Fibroblast of skin of abdomen (primary cell): ENCODE results near the gene PDCD11.

ENCODE experiments used
- DNase-seq: peaks from one replicate; pipeline ENCODE4 v3.0.0-alpha.2; 2013

Gene PDCD11

GRCh38 chr10:103451831-103452505, 55.5 kb downstream of the PDCD11 start, which contains the start of gene CALHM2:
Gene CALHM2, minus strand, starts transcription at chr10:103452370. Its CDS starts 2,429 bp downstream, at chr10:103449941.
- peak; percentile 53 for DNase-seq

GRCh38 chr10:103452506-103453230, 56.2 kb downstream of the PDCD11 start:
- DNase-seq = no peak

- DNase-seq = no peak
Measured at GRCh38 chr10:103454026-103454425, 57.6 kb downstream of the PDCD11 start.

DNA sequence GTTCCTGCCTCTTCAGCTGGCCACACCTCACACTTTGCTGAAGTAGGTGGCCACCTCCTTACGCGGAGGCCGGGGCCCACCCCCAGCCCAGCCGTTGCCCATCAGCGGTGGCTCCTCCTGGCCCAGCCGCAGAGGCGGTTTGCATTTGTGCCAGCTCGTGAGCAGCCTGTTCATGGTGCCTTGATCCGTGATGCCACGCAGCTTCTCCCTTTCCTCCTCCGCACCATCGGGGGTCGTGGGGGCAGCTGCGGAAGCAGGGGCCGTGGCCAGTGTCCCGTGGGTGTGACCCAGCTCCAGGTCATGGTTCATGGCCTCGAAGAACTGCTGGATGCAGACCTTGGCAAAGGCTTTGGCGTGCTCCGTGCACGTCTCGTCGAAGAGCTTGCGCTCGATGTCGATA, 58.8 kb downstream of the PDCD11 start:
- DNase-seq = no peak

GRCh38 chr10:103456074-103456660, 59.7 kb downstream of the PDCD11 start:
- DNase-seq = no peak

DNA sequence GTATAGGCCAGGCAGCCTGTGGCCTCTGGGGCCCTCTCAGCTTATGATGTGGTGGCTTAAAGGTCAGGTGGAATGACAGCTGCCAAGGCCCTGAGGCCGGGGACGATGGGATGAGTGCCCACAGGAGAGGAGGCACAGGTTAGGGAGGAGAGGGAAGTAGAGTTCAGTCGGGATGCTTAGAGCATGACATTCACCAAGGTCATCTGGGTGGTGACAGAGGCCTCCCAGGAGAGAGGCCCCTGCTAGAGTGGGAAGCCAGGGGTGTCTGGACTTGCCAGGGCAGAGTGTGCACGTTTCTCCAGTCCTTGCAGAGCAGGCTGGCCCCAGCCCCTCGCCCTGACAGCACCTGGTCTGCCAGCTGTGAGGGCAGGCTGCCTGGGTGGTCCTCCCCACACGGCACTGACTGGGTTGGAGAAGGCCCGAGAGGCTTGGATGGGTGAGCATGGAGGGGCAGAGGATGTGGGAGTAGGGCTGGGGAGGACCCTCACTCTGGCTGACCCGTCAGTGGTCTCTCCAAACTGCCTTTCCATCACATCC, 60.8 kb downstream of the PDCD11 start:
- no peak for DNase-seq

DNA sequence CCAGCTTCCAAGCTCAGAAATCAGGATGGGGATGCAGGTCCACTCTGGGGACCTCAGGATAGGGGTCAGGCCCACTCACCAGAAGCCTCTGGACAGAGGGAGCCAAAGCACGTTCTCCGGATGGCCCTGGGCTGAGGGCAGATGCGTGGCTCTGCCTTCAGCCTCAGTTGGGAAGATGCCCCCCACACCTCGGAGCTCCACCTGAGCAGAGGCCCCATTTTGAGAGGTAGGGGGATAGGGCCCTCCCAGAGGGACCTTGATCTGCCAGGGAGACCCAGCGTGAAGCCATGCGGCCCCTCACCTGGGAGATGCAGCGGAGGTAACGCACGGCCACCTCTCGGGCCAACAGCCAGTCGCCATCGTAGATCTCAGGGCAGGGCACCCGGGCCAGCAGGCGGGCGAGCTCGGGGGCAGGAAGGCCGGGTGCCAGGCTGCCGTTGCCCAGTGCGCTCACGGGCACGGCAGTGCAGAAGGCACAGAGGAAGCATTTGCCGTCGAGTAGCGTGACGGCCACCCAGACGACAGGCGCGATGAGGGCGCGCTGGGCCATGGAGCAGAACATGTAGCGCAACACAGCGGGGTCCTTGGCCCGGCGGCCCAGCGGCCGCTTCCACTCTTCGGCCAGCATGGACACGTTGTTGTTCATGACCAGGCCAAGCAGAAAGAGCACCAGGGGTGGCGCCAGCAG, 61.6 kb downstream of the PDCD11 start:
- no peak for DNase-seq

GRCh38 chr10:103458720-103459119, 62.3 kb downstream of the PDCD11 start, which contains the start of gene CALHM1:
Gene CALHM1, minus strand, starts transcription at chr10:103458900. Its CDS starts 149 bp downstream, at chr10:103458751.
- no peak for DNase-seq

GRCh38 chr10:103459615-103460014, 63.2 kb downstream of the PDCD11 start:
- no peak for DNase-seq

DNA sequence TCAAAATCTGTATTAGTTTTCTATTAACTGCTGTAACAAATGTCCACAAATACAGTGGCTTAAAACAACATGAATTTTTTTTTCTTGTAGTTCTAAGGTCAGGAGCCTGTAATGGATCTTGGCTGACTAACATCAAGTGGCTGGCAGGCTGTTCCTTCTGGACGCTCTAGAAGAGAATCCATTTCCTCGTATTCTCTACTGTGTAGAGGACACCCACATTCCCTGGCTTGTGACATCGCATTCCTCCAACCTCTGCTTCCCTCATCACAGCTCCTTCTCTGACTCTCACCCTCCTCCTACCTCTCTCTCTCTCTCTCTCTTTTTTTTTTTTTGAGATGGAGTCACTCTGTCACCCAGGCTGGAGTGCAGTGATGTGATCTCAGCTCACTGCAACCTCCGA, 67.1 kb downstream of the PDCD11 start:
- DNase-seq = no peak

GRCh38 chr10:103465411-103466179, 69.2 kb downstream of the PDCD11 start:
- DNase-seq = no peak

DNA sequence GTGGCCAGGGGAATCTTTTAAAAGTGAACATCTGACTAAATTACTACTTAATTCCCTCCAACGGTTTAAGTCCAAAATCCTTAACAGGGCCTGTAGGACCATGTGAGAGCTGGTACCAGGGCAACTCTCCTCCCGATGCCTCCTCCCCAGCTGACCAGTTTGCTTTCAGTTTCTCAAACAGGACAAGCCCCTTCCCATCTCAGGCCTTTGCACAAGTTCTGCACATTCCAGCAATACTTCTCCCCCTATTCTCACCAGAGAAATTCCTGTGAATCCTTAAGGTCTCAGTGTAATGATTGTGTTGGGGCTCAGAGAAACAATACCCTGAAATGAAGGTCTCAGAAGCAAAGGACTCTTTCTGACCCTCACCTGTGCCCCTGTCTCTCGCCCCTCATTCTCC, 70.3 kb downstream of the PDCD11 start:
- peak; percentile 42 for DNase-seq

GRCh38 chr10:103467406-103467805, 71.0 kb downstream of the PDCD11 start:
- DNase-seq = no peak

DNA sequence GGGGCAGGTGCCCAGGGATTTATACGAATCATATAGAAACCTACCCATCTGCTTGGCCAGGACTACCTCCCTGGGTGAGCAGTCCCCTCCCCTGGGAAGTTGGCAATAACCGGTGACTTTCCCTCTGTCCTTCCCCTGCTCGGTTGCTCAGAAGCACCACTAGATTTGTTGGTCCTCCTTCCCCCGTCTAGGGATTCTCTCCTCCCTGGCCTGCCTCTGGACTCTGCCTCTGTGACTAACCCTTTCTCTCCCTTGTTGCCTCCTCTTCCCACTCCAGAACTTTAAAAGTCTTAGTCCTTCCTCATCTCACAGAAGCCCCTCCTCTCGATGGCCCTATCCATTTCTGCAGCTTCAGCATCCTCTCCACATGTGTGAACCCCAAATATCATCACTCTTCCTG, 72.8 kb downstream of the PDCD11 start:
- no peak for DNase-seq

GRCh38 chr10:103470761-103471653, 74.6 kb downstream of the PDCD11 start:
- DNase-seq = peak; percentile 40

- DNase-seq = no peak
Measured at GRCh38 chr10:103472005-103472404, 75.6 kb downstream of the PDCD11 start.

DNA sequence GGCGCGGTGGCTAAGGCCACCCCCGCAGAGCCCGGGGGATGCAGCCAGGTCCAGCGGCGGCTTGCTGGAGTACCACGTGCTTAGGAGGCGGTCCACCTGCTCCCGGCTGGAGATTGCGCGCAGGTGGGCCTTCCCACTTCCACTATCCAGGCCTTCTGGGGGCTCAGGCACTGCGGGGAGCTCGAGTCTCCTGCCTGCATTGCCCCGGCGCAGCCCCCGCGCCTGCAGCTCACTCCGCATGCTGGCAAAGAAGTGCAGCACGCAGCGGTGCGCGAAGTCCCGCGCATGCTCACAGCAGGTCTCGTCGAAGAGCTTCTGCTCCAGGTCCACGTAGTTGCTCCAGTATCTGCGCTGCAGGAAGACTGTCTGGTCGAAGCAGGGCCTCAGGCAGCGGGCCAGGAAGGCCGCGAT, 76.8 kb downstream of the PDCD11 start:
- no peak for DNase-seq

DNA sequence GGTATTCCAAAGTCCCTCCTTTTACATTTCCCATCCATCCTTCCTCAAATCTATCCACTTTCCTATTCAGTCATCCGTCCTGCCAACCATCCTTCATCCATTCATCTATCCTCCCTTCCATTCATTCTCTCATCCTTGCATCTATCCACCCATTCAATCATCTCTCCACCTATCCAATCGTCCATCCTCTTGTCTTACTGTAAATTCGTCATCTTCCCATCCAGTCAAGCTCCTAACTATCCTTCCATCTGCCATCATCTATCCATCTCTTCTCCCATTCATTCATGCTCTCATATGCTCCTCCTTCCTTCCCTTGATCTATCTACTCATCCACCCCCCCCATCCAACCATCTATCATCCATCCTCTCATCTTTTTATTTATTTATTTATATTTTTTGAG, 77.7 kb downstream of the PDCD11 start:
- no peak for DNase-seq

- no peak for DNase-seq
Measured at GRCh38 chr10:103475437-103475836, 79.0 kb downstream of the PDCD11 start.

DNA sequence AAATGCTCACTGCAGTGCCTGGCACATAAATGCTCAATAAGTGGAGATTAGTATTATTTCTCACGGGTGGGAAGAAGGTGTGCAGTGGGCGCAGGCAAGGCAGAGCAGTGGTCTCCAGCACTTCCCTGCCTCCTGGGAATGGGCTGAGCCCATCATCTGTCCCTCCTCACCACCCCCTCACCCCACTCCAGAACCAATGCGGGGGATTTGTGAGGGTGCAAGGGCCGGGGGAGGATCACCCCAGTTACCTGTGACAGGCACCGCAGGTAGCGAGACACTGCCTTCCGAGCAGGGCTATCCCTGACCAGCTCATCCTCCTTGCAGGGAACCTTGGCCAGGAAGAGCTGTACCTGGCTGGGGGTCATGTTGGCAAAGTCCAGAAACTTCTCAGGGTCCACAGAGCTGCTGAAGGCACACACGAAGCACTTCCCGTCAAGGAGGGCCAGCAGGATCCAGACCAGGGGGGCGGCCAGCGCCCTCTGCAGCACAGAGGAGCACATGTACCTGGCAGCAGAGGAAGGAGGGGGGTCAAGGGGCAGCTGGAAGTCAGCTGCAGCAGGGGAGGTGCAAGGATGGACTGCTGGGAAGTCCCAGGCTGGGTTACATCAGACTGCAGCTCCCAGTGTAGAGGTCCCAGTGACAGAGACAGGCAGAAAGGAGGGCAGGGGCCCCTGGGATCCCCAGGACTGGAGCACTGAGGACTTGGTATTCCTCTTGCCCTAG, 79.8 kb downstream of the PDCD11 start:
- no peak for DNase-seq
